A549 treated with DMSO at 1 μM for 4 hours (cell line): ENCODE results near the gene TTC39B. TPM values are rescaled to one million over a fixed set of nuclear protein-coding genes. Genes with fewer than 3 reads are reported as not detected.

Experiments used
- total RNA-seq: library from RNA; stranded (reverse); fragments of 200-300 nt; extraction: Qiagen RNA extraction; gene quantifications from 5 replicates; pipeline ENCODE4 v1.2.3, GENCODE V29; 2022; ENCODE audit warnings: low read depth

The TTC39B gene
- 0.57 to 1.2 TPM (median 0.99 TPM) in 5 replicates for total RNA-seq

DNA sequence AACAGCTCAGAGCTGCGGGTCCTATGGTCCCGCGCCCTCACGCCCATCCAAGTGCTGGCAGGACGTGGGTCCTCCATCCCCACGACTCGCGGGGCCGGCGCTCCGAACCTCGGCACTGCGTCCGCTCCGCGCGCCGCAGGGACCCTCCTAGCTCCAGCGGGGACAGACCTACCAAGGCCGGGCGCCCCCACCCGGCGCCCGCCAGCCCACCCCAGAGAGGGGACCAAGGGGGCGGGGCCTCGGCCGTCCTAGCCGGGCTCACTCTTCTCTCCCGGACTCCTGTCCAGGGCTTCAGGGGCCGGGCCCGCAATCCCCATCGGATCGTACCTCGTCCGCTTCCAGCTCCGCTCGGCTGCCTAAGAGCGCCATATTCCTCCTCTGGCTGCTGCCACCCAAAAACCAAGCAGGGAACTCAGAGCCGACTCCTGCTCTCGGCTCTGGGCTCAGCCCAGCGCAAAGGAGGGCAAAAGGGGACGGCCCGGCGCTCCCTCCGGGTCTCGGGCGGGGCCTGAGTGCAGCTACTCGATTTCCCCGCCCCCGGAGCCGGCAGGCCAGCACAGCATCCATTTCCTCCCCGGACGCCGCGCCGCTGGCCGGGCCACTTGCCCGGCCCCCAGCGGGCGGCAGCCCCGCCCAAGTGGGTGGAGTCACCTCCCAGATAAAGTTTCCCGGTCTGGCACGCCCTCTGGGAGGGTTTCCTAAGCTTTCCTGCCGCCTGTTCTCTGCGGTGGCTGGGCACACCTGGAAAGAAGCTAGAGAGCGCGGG lies at the start of gene TTC39B:
TTC39B (minus strand) TSS at position 460 of the 766 bp plus-strand sequence; CDS start at position 369, 91 bp downstream.

Other genes with a start within 250 kb of the TTC39B start
- 13.5 to 21.2 TPM (median 20.9 TPM) in 5 replicates for gene SNAPC3, start 115.7 kb upstream of the TTC39B start, total RNA-seq
- 48.3 to 69.0 TPM (median 61.8 TPM) in 5 replicates for gene PSIP1, start 203.8 kb upstream of the TTC39B start, total RNA-seq
- gene CCDC171, start 245.8 kb upstream of the TTC39B start, total RNA-seq = 0.31 to 0.49 TPM (median 0.40 TPM) in 5 replicates